Effector memory CD4-positive, alpha-beta T cell (primary cell): ENCODE results near the gene TUBGCP4.
A peak's percentile ranks its signal among the peaks of the same experiment; 100 is the strongest.
"Not testable (repeated sequence)": the region's sequence is repeated elsewhere in the genome, so short reads cannot be mapped to it uniquely, and the experiment has no call there.

ENCODE experiments used
- DNase-seq, 3 donors: peaks; one replicate each; pipeline ENCODE4 v3.0.0-alpha.2; 2020
- H3K27ac ChIP-seq: 2 replicates; pipeline ENCODE4 v1.7.0; 2013; ENCODE audit warnings: mild to moderate bottlenecking, low read length, moderate library complexity; ENCODE audit not compliant: insufficient read depth, poor library complexity, severe bottlenecking
- H3K27me3 ChIP-seq: replicated peaks from 2 replicates; pipeline ENCODE4 v1.7.0; 2013; ENCODE audit warnings: mild to moderate bottlenecking, low read length; ENCODE audit not compliant: insufficient read depth, control insufficient read depth, poor library complexity, severe bottlenecking
- H3K36me3 ChIP-seq: 2 replicates; pipeline ENCODE4 v1.7.0; 2013; ENCODE audit warnings: mild to moderate bottlenecking, low read length, moderate library complexity; ENCODE audit not compliant: control insufficient read depth, insufficient read depth
- H3K4me1 ChIP-seq: 2 replicates; pipeline ENCODE4 v1.7.0; 2013; ENCODE audit warnings: low read length, mild to moderate bottlenecking; ENCODE audit not compliant: control insufficient read depth, insufficient read depth, poor library complexity, severe bottlenecking
- H3K4me3 ChIP-seq: 2 replicates; pipeline ENCODE4 v1.7.0; 2013; ENCODE audit warnings: low read length, low read depth, mild to moderate bottlenecking; ENCODE audit not compliant: insufficient read depth, poor library complexity, severe bottlenecking
- H3K9me3 ChIP-seq: 2 replicates; pipeline ENCODE4 v1.7.0; 2013; ENCODE audit warnings: mild to moderate bottlenecking, low read length, moderate library complexity; ENCODE audit not compliant: control insufficient read depth

The TUBGCP4 gene

DNA sequence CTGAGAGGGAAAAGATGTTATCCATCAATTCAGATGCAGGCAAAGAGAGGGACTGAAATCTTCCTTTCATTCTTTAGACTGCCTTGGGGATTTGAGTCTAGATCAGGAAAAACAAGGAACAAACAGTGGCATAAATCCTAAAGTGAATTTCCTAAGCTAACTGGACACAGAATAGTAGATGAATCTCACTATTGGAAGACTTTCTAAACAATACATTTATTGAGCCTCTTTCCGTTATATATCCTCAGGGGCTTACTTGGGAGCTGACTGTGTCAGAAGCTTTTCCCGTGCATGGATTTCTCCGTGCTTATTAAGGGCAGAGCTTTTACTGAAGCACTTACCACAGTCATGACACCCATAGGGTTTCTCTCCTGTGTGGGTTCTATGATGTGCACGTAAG, 10.1 kb upstream of the TUBGCP4 start:
- Histone ChIP-seq H3K27ac (no peak overlapping the region), H3K4me1 (no peaks in the 10 kb centered on the region), H3K27me3 (no peaks in the 10 kb centered on the region), H3K9me3 (peaks cover 15% of the 10 kb centered on the region), H3K4me3 (no peak overlapping the region), H3K36me3 (peaks cover 9% of the 10 kb centered on the region)
- no peak for DNase-seq

DNA sequence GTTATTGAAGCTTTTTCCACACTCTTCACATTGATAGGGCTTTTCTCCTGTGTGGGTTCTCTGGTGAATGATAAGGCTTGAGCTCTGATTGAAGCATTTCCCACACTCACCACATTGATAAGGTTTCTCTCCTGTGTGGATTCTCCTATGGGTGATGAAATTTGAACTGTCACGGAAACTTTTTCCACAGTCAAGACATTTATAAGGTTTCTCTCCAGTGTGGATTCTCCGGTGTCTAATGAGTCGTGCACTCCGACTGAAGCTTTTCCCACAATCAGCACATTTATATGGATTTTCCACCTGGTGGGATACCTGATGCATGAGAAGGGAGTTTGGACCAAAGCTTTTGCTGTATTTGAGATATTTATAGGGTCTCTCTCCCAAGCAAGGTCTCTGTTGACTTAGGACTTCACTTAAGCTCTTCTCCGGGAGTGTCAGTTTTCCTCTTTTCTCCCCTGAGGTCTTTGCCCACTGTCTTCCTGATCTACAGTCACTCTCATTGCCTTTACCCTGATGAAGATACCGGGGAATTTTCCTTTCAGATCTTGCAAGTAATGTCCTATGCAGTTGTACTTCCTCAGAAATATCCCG, 9.5 kb upstream of the TUBGCP4 start:
- DNase-seq: no peak
- no peak overlapping the region for H3K27ac ChIP-seq
- no peaks in the 10 kb centered on the region for H3K27me3 ChIP-seq
- no peak overlapping the region for H3K4me3 ChIP-seq
- H3K36me3 ChIP-seq: peaks cover 9% of the 10 kb centered on the region
- H3K4me1 ChIP-seq: no peaks in the 10 kb centered on the region
- H3K9me3 ChIP-seq: peaks cover 15% of the 10 kb centered on the region

DNA sequence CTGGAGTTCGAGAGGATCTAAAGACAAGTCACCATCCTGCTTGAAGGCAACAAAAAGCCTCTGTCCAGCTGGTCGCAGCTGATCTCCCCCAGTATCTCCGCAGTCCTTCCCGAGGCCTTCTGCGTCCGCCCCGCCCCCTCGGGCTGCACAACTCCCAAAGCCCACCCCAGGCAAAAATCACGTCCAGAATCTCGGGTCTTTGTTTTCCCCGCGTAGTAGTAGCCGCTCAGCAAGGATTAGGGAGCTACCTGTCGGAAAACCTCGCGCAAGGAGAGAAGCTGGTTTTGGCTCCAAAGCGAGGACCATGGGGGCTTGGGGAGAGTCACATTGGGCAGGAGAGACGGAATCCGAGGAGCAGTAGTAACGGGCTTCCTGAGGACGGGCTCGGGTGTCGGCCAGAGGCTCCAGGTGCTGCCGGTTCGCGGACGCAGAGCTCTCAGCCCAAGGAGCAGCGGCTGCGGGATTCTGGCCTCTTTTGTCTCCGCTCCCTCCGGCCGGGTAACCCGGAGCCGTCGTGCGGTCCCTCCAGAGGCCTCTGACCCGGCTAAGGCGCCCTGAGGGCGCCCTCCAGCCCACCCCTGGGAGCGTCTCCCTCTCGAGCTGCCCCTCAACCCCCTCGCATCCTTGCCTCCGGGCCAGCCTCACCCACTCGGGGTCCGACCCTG, 459 bp upstream of the TUBGCP4 start:
- H3K27ac ChIP-seq: peak overlapping the region; percentile 59
- no peaks in the 10 kb centered on the region for H3K9me3 ChIP-seq
- peaks cover 6% of the 10 kb centered on the region for H3K36me3 ChIP-seq
- no peaks in the 10 kb centered on the region for H3K27me3 ChIP-seq
- H3K4me1 ChIP-seq: peaks cover 7% of the 10 kb centered on the region
- H3K4me3 ChIP-seq: peak overlapping the region; percentile 81
- DNase-seq: no peak

DNA sequence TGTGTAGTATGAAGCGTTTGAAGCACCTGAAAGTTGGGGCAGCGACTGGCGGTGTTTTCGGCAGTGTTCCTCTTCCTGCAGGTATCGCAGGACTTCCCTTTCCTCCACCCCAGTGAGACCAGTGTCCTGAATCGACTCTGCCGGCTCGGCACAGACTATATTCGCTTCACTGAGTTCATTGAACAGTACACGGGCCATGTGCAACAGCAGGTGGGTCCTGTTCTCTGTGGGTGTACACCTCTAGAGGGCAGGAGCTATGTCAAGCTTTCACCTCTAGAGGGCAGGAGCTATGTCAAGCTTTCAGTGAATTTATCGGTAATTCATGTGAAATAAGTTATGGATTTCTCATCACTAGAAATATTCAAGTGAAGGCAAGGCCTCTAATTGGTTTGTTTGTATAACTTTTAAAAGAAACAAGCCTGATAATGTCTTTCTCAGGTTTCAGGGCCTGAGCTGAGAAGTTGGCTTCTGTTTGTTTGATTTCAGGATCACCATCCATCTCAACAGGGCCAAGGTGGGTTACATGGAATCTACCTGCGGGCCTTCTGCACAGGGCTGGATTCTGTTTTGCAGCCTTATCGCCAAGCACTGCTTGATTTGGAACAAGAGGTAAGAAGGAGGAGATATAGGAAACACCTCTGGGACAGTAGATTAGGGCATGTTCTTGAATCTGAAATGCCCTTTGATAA, 5.3 kb downstream of the TUBGCP4 start:
- no peak overlapping the region for H3K4me3 ChIP-seq
- no peak overlapping the region for H3K27ac ChIP-seq
- H3K36me3 ChIP-seq: peaks cover 21% of the 10 kb centered on the region
- peak in 1 of 3 donors; percentile 7 for DNase-seq
- peaks cover 7% of the 10 kb centered on the region for H3K4me1 ChIP-seq
- H3K9me3 ChIP-seq: no peaks in the 10 kb centered on the region
- H3K27me3 ChIP-seq: no peaks in the 10 kb centered on the region

GRCh38 chr15:43378601-43379000, 7.7 kb downstream of the TUBGCP4 start:
- H3K27me3 ChIP-seq: no peaks in the 10 kb centered on the region
- H3K9me3 ChIP-seq: no peaks in the 10 kb centered on the region
- no peak overlapping the region for H3K4me3 ChIP-seq
- H3K36me3 ChIP-seq: peaks cover 35% of the 10 kb centered on the region
- H3K27ac ChIP-seq: no peak overlapping the region
- no peak for DNase-seq
- no peaks in the 10 kb centered on the region for H3K4me1 ChIP-seq

DNA sequence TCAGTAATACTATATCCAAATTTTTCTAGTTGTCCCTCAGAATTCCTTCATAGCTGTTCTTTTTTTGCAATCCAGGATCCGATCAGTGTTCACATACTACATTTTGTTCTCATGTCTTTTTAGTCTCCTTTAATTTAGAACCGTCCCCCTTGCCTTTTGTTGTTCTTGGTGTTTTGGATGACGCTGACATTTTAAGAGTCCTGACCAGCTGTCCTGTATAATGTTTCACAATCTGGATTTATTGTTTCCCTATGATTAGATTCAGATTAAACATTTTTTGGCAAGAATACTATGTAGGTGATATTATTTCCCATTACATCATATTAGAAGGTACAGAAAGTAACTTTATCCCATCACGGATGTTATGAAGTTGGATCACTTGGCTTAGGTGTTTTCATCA, 11.4 kb downstream of the TUBGCP4 start:
- H3K4me1 ChIP-seq: no peaks in the 10 kb centered on the region
- H3K4me3 ChIP-seq: no peak overlapping the region
- H3K9me3 ChIP-seq: no peaks in the 10 kb centered on the region
- H3K27me3 ChIP-seq: no peaks in the 10 kb centered on the region
- H3K36me3 ChIP-seq: peaks cover 54% of the 10 kb centered on the region
- no peak for DNase-seq
- no peak overlapping the region for H3K27ac ChIP-seq

- H3K36me3 ChIP-seq: peaks cover 52% of the 10 kb centered on the region
- no peak for DNase-seq
- H3K27ac ChIP-seq: no peak overlapping the region
Measured at GRCh38 chr15:43383070-43383469, 12.2 kb downstream of the TUBGCP4 start.

DNA sequence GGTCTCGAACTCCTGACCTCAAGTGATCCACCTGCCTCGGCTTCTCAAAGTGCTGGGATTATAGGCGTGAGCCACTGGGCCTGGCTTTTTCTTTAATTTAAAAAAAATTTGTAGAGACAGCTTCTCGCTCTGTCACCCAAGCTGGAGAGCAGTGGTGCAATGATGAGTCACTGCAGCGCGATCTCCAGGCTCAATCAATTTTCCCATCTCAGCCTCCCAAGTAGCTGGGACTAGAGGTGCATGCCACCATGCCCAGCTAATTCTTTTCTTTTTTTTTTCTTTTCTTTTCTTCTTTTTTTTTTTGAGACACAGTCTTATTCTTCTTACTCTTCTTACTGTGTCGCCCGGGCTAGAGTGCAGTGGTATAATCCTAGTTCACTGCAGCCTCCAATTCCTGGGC, 19.8 kb downstream of the TUBGCP4 start:
- no peaks in the 10 kb centered on the region for H3K4me1 ChIP-seq
- H3K36me3 ChIP-seq: peaks cover 27% of the 10 kb centered on the region
- H3K27me3 ChIP-seq: no peaks in the 10 kb centered on the region
- H3K9me3 ChIP-seq: no peaks in the 10 kb centered on the region
- no peak for DNase-seq
- H3K4me3 ChIP-seq: no peak overlapping the region
- no peak overlapping the region for H3K27ac ChIP-seq

More at GRCh38 chr15:43383070-43383469, 12.2 kb downstream of the TUBGCP4 start:
- no peaks in the 10 kb centered on the region for H3K4me1 ChIP-seq
- no peaks in the 10 kb centered on the region for H3K9me3 ChIP-seq
- no peaks in the 10 kb centered on the region for H3K27me3 ChIP-seq
- H3K4me3 ChIP-seq: no peak overlapping the region

GRCh38 chr15:43393592-43393991, 22.7 kb downstream of the TUBGCP4 start:
- H3K27me3 ChIP-seq, H3K4me3 ChIP-seq, H3K27ac ChIP-seq, H3K9me3 ChIP-seq, DNase-seq, H3K4me1 ChIP-seq: not testable (repeated sequence)
- H3K36me3 ChIP-seq: peaks cover 33% of the 10 kb centered on the region

GRCh38 chr15:43402255-43402654, 31.4 kb downstream of the TUBGCP4 start:
- DNase-seq: no peak
- Histone ChIP-seq H3K4me3 (no peak overlapping the region), H3K27ac (no peak overlapping the region), H3K4me1 (no peaks in the 10 kb centered on the region), H3K9me3 (no peaks in the 10 kb centered on the region), H3K27me3 (no peaks in the 10 kb centered on the region), H3K36me3 (peaks cover 62% of the 10 kb centered on the region)
